A549 treated with AZD9567 at 1 μM for 4 hours (cell line): ENCODE results near the gene HADHA. TPM values are rescaled to one million over a fixed set of nuclear protein-coding genes. Genes with fewer than 3 reads are reported as not detected.

Experiments used
- total RNA-seq: library from RNA; stranded (reverse); fragments of 200-300 nt; extraction: Qiagen RNA extraction; gene quantifications from 5 replicates; pipeline ENCODE4 v1.2.3, GENCODE V29; 2022; ENCODE audit not compliant: insufficient read depth

The HADHA gene
- 120 to 140 TPM (median 123 TPM) in 5 replicates for total RNA-seq

DNA sequence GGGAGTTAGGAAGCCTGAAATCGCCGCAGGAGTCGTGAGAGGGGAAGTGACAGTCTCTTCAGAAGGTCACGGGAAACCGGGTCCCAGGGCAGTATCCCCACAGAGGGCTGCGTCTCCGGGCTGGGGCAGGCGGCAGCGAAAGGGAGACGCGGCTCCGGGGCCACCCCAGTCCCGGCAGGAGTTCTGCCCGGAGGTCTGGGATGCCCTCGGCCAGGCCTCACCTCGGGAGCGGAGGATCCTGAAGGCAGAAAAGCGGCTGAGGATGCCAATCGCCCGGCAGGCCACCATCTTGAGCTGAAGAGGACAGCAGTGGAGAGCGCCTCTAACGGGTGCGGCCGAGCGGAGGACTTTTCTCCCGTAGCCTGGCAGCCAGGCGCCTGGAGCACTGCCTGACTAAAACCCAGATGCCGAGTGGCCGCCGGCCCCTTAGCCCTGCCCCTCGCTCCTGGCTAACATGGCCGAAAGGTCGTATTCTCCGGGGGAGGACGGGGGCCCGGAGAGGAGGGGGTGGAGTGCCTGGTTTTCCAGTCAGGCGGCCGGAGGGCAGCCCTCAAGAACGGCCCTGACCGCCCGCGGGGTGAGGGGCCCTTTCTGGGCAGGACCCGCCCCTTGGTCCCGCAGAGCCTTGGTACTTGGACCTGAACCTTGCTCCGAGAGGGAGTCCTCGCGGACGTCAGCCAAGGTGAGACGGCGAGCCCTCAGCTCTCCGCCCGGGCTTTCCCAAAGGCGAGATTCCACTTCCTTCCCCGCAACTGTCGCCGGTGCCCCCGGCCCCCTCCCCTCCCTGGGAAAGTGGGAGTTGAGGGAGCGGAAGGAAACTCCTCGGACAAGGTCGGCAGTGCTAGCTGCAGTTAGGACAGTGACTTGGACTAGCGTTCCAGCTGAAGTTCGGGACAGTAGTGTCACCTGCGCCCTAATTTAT, at the start of gene HADHA, which contains the start of gene HADHB:
TSS of gene HADHA (minus strand) at position 324 of the 922 bp plus-strand sequence. CDS start at position 288, 36 bp downstream.
TSS of gene HADHB (plus strand) at position 631 of the 922 bp plus-strand sequence. CDS start 9,316 bp downstream, outside the sequence.

DNA sequence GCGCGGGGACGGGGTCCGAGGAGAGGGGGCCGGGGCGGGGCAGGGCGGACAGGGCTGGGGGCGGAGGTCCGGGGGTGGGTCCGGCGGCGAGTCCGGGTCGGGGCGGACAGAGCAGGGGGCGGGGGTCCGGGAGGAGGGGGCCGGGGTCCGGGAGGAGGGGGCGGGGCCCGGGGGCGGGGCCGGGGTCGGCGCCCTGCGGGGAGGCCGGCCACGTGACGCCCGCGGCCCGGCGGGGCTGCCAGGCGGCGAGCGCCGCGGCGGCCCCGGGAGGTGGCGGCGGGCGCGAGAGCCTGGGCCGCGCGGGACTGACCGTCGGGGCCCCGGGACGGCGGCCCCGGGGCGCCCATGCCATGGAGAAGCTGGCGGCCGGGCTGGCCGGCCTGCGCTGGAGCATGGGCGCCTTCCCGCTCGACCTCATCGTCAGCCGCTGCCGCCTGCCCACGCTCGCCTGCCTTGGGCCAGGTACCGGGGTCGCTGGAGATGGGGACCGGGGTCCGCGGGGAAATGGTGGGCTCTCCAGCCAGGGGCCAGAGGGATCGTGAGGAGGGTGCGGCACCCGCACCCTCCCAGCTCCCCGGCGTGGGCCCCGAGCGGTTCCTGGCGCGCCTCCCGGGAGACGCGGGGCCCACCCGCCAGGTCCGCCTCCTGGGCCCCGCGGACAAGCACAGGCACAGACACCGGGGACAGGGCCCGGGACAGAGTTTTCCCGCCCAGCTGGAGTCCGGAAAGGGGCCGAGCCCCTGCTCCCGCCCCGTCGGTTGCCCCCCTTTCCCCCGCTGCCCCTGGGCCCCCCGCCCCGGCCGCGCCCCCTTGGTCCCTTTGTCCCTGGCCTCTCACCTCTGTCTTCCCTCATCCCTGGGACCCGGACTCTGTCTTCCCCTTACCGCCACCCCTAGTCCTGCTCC, 71.3 kb downstream of the HADHA start, which contains the start of gene GAREM2:
TSS of gene GAREM2 (plus strand) at position 218 of the 905 bp plus-strand sequence. CDS start at position 351, 133 bp downstream.

Other genes starting within 250 kb of the HADHA start
- gene RAB10, start 210.5 kb downstream of the HADHA start, total RNA-seq, result 231 to 370 TPM (median 247 TPM) in 5 replicates
- gene GAREM2, start 71.5 kb downstream of the HADHA start, total RNA-seq, result 3.7 to 7.5 TPM (median 7.2 TPM) in 5 replicates
- 88.5 to 105 TPM (median 102 TPM) in 5 replicates for gene HADHB, start 307 bp upstream of the HADHA start, total RNA-seq
- gene SELENOI, start 101.5 kb upstream of the HADHA start, total RNA-seq, result 14.9 to 21.4 TPM (median 19.2 TPM) in 5 replicates
- 0.03 to 0.15 TPM (median 0.08 TPM) in 4 of 5 replicates, not detected in the other for gene ADGRF3, start 102.2 kb upstream of the HADHA start, total RNA-seq
- 0.05 to 0.45 TPM (median 0.19 TPM) in 4 of 5 replicates, not detected in the other for gene DRC1, start 157.3 kb upstream of the HADHA start, total RNA-seq
- gene OTOF, start 233.5 kb upstream of the HADHA start, total RNA-seq, result 0.07 to 0.14 TPM (median 0.10 TPM) in 4 of 5 replicates, not detected in the other